ENCODE measurements around the gene RNU6-8.

Gene RNU6-8

DNA sequence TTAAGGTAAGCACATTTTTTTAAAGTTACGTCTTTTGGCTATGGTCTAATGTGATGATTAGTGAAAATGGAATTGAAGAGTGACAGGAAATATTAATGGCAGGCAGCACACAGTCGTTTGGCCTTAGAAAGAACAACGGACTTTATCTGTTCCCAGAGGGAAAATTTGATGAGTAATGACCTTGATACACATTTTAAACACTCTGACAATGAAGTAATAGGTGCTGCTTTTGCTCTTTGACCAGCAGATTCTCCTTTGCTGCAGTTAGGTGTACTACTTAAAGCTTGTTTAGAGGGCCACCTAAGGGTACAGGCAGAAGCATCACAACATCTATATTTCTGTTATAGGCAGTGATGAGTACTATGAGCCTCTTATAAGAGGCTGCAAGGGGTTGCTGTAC, 27.1 kb upstream of the RNU6-8 start:
- no peak for DNase-seq (ENCODE audit: extremely low spot score)
- no peak for TF ChIP-seq ARNT (IDR thresholded peaks at IDR 0.05)
- TF ChIP-seq BHLHE40 (IDR thresholded peaks at IDR 0.05; ENCODE audit: borderline replicate concordance): no peak
- no peak for TF ChIP-seq NFRKB (IDR thresholded peaks at IDR 0.05)
- TF ChIP-seq, protein P1, sequence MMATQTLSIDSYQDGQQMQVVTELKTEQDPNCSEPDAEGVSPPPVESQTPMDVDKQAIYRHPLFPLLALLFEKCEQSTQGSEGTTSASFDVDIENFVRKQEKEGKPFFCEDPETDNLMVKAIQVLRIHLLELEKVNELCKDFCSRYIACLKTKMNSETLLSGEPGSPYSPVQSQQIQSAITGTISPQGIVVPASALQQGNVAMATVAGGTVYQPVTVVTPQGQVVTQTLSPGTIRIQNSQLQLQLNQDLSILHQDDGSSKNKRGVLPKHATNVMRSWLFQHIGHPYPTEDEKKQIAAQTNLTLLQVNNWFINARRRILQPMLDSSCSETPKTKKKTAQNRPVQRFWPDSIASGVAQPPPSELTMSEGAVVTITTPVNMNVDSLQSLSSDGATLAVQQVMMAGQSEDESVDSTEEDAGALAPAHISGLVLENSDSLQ (IDR thresholded peaks at IDR 0.05): no peak
- TF ChIP-seq HDGF (IDR thresholded peaks at IDR 0.05; ENCODE audit: borderline replicate concordance): no peak
- no peak for TF ChIP-seq LEF1 (IDR thresholded peaks at IDR 0.05; ENCODE audit: borderline replicate concordance)
- no peak for TF ChIP-seq FOXM1 (IDR thresholded peaks at IDR 0.05; ENCODE audit: borderline replicate concordance)
- no peak for TF ChIP-seq ELF4 (IDR thresholded peaks at IDR 0.05)
- TF ChIP-seq TARDBP (IDR thresholded peaks at IDR 0.05): no peak
- ChIA-PET CTCF (interaction anchor here (0.8 kb wide), 1 partner anchor 145 kb away, joined by 4 read pairs; no protein-coding TSS in a partner anchor), POLR2A (no interaction called here)

DNA sequence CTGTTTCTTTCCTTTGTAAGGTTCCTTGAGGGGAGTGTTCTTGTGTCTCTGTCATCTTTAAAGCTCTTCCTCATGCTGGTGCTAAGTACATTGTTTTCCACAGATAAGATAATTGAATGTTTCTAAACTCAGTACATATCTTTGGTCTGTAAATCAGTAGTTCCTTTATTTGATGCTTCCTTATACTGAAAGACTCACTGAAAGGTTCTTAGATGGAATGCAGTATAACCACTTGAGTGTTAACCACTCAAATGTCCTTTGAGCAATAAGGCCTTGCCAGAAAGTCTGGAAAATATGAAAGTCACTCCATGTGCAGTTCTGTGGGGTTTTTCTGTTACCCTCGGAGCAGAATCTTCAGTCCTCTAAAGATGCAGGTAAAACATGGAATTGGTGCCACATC, 23.0 kb upstream of the RNU6-8 start:
- ChIA-PET CTCF (no interaction called here), POLR2A (no interaction called here)
- TF ChIP-seq FOXK2 (IDR thresholded peaks at IDR 0.05) (no peak), SUZ12 (IDR thresholded peaks at IDR 0.05) (no peak), FOXA1 (IDR thresholded peaks at IDR 0.05) (no peak), ELF4 (IDR thresholded peaks at IDR 0.05) (no peak), BHLHE40 (IDR thresholded peaks at IDR 0.05; ENCODE audit: borderline replicate concordance) (no peak), L3MBTL2 (conservative IDR thresholded peaks at IDR 0.05) (no peak), FOXM1 (IDR thresholded peaks at IDR 0.05; ENCODE audit: borderline replicate concordance) (no peak), HDGF (IDR thresholded peaks at IDR 0.05; ENCODE audit: borderline replicate concordance) (no peak), CTBP1 (IDR thresholded peaks at IDR 0.05; ENCODE audit: borderline replicate concordance) (no peak), LEF1 (IDR thresholded peaks at IDR 0.05; ENCODE audit: borderline replicate concordance) (no peak), ZNF384 (IDR thresholded peaks at IDR 0.05) (no peak)
- TF ChIP-seq, protein P1 (IDR thresholded peaks at IDR 0.05): no peak
- no peak for DNase-seq (ENCODE audit: extremely low spot score)

DNA sequence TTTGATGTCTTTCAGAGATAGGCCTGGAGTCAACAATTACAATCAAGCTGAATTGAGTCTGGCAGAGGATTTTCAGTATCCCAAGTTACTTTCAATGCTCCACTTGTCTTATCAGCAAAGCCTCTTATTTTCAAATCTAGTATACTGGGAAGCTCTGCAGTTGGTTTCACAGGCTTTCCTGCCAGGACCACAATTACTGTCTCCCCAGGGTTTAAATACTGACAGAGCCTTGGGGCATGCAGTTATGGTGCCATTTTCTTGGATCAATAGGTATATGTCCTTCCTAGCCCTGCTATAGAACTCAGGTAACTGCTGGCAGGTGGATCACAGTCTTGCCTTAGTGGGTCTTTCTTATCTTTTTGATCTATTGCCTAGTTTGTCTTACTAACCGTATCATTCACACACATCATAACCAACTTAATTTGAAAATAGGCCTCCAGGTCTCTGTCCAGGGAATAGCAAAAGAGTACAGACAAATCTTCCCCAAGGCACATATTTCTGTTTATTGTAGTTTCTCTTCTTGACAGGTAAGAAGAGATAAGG, 22.4 kb upstream of the RNU6-8 start:
- no peak for DNase-seq (ENCODE audit: extremely low spot score)
- POLR2A ChIA-PET: interaction anchor here (1.4 kb wide), 1 partner anchor 22 kb away, joined by 3 read pairs; the partner anchor contains the start of gene RNU6-8
- CTCF ChIA-PET: interaction anchor here (0.9 to 1.3 kb wide), 2 partner anchors 25 to 26 kb away, joined by 3 to 5 read pairs; no protein-coding TSS in a partner anchor
- no peak for TF ChIP-seq FOXK2 (IDR thresholded peaks at IDR 0.05)

DNA sequence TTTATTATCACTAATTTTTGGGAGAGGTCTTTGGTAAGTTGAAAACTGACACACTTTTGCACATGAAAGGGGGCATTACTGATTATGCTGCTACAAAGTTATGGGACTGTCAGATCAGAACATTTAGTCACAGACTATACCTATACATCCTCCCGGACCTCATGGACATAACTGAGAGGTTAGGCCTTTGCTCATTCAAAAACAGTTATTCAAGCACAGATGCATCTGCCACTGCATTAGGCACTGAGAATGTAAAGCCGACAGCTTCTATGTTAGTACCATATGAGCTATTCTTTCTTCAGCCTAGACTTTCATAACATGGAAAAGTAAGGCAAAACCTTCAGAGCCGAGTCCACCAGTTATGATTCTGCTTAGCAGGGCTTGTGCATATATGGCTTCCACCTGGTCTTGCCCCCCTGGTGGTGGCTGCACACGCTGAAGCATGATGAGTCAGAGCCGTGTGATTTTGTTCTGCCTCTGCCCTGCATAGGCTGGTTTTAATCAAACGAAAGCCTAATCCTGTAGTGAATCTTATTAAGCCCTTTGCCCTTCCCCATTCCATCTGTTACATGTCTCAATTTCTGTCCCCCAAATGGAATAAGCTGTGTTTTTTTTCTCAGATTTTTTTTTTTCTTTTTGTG, 21.8 kb upstream of the RNU6-8 start:
- peak; percentile 69 for DNase-seq (ENCODE audit: extremely low spot score)
- TF ChIP-seq HDGF (IDR thresholded peaks at IDR 0.05; ENCODE audit: borderline replicate concordance) (no peak), FOXK2 (IDR thresholded peaks at IDR 0.05) (no peak), CTBP1 (IDR thresholded peaks at IDR 0.05; ENCODE audit: borderline replicate concordance) (no peak), FOXM1 (IDR thresholded peaks at IDR 0.05; ENCODE audit: borderline replicate concordance) (no peak), BHLHE40 (IDR thresholded peaks at IDR 0.05; ENCODE audit: borderline replicate concordance) (no peak), TARDBP (IDR thresholded peaks at IDR 0.05) (no peak), ELF4 (IDR thresholded peaks at IDR 0.05) (no peak), ARNT (IDR thresholded peaks at IDR 0.05) (no peak), SP1 (IDR thresholded peaks at IDR 0.05) (no peak), NFRKB (IDR thresholded peaks at IDR 0.05) (no peak), L3MBTL2 (conservative IDR thresholded peaks at IDR 0.05) (no peak), SUZ12 (IDR thresholded peaks at IDR 0.05) (no peak), ZNF384 (IDR thresholded peaks at IDR 0.05) (no peak), LEF1 (IDR thresholded peaks at IDR 0.05; ENCODE audit: borderline replicate concordance) (no peak), FOXA1 (IDR thresholded peaks at IDR 0.05) (no peak)
- TF ChIP-seq, protein P1 (IDR thresholded peaks at IDR 0.05): no peak
- CTCF ChIA-PET: interaction anchor here (0.9 to 1.3 kb wide), 3 partner anchors 25 to 186 kb away, joined by 3 to 5 read pairs (median 3); no protein-coding TSS in a partner anchor
- POLR2A ChIA-PET: interaction anchor here (1.4 kb wide), 1 partner anchor 21 kb away, joined by 3 read pairs; the partner anchor contains the start of gene RNU6-8

DNA sequence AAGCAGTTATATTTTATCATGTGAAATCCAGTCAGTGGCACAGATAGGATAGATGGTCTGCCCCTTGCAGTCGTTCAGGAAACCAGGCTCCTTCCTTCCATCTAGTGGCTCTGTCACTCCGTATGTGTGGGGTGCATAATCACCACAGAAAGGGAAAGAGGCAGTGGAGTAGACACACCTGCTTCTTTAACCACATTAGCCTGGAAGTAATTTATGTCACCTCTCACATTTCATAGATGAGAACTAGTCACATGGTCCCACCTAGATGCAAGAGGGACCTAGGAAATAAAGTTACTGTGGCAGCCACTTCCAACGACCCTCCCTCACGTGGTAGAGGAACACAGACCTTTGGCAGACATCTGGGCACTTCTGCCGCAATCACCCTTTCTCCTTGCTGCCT, 14.2 kb upstream of the RNU6-8 start:
- DNase-seq (ENCODE audit: extremely low spot score): no peak
- ChIA-PET POLR2A (no interaction called here), CTCF (no interaction called here)
- no peak for TF ChIP-seq ELF4 (IDR thresholded peaks at IDR 0.05)
- no peak for TF ChIP-seq L3MBTL2 (conservative IDR thresholded peaks at IDR 0.05)
- TF ChIP-seq FOXA1 (IDR thresholded peaks at IDR 0.05): no peak
- TF ChIP-seq FOXK2 (IDR thresholded peaks at IDR 0.05): no peak

DNA sequence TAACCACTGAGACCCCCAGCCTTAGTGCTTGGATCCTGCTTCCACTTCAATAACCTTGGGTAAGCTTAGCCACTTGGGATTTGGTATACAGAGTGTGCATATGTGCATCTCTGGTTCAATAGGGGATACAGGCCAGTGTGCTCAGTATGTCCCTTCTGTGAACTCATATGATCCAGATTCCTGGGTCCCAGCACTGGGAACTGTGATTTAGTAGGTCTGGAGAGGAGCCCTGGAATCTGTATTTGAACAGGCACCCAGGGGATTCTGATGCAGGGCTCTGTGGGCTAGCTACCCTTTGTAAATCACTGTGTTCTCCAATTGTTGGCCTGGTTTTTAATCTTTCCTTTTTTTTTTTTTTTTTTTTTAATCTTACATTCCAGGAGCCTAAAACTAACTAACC, 9.8 kb upstream of the RNU6-8 start:
- POLR2A ChIA-PET: interaction anchor here (1.2 kb wide), 1 partner anchor 9 kb away, joined by 5 read pairs; the partner anchor contains the start of gene RNU6-8
- TF ChIP-seq SUZ12 (IDR thresholded peaks at IDR 0.05) (no peak), HDGF (IDR thresholded peaks at IDR 0.05; ENCODE audit: borderline replicate concordance) (no peak), SP1 (IDR thresholded peaks at IDR 0.05) (no peak), NFRKB (IDR thresholded peaks at IDR 0.05) (no peak), LEF1 (IDR thresholded peaks at IDR 0.05; ENCODE audit: borderline replicate concordance) (no peak), L3MBTL2 (conservative IDR thresholded peaks at IDR 0.05) (no peak), ELF4 (IDR thresholded peaks at IDR 0.05) (no peak), FOXM1 (IDR thresholded peaks at IDR 0.05; ENCODE audit: borderline replicate concordance) (no peak), FOXA1 (IDR thresholded peaks at IDR 0.05) (no peak), ZNF384 (IDR thresholded peaks at IDR 0.05) (no peak), TARDBP (IDR thresholded peaks at IDR 0.05) (no peak), BHLHE40 (IDR thresholded peaks at IDR 0.05; ENCODE audit: borderline replicate concordance) (no peak), ARNT (IDR thresholded peaks at IDR 0.05) (no peak), CTBP1 (IDR thresholded peaks at IDR 0.05; ENCODE audit: borderline replicate concordance) (no peak)
- TF ChIP-seq, protein P1 (IDR thresholded peaks at IDR 0.05): no peak
- CTCF ChIA-PET: no interaction called here
- no peak for DNase-seq (ENCODE audit: extremely low spot score)

Data from HEK293T (cell line).